NAMALWA (cell line): ENCODE measurements around the gene PARP4.
"Not testable (repeated sequence)": the region's sequence is repeated elsewhere in the genome, so short reads cannot be mapped to it uniquely, and the experiment has no call there.

Source experiments
- DNase-seq: peaks from one replicate; pipeline ENCODE4 v3.0.0-alpha.2; 2015; ENCODE audit warnings: low spot score

Gene PARP4

GRCh38 chr13:24505756-24506155 is 6.8 kb downstream of the PARP4 start:
- no peak for DNase-seq

- DNase-seq, result no peak
Observed at GRCh38 chr13:24505256-24505655, 7.3 kb downstream of the PARP4 start.

GRCh38 chr13:24503379-24503696 is 9.2 kb downstream of the PARP4 start:
- DNase-seq, result no peak

GRCh38 chr13:24502533-24503378 is 9.8 kb downstream of the PARP4 start:
- DNase-seq, result no peak

- no peak for DNase-seq
Observed at GRCh38 chr13:24500977-24501376, 11.6 kb downstream of the PARP4 start.

GRCh38 chr13:24497742-24498141 is 14.8 kb downstream of the PARP4 start:
- DNase-seq, result no peak

- DNase-seq, result not testable (repeated sequence)
Observed at GRCh38 chr13:24496295-24496694, 16.3 kb downstream of the PARP4 start.

- DNase-seq, result no peak
Observed at GRCh38 chr13:24495151-24495729, 17.3 kb downstream of the PARP4 start.

GRCh38 chr13:24493356-24493755 is 19.2 kb downstream of the PARP4 start:
- no peak for DNase-seq

- DNase-seq, result no peak
Observed at GRCh38 chr13:24491845-24492244, 20.7 kb downstream of the PARP4 start.

- no peak for DNase-seq
Observed at GRCh38 chr13:24489721-24490120, 22.9 kb downstream of the PARP4 start.

- DNase-seq, result not testable (repeated sequence)
Observed at GRCh38 chr13:24488092-24488491, 24.5 kb downstream of the PARP4 start.

- DNase-seq, result not testable (repeated sequence)
Observed at GRCh38 chr13:24486017-24486657, 26.4 kb downstream of the PARP4 start.

- no peak for DNase-seq
Observed at GRCh38 chr13:24473686-24474085, 38.9 kb downstream of the PARP4 start.

GRCh38 chr13:24472129-24472528 is 40.4 kb downstream of the PARP4 start:
- DNase-seq, result not testable (repeated sequence)

- no peak for DNase-seq
Observed at GRCh38 chr13:24463078-24463477, 49.5 kb downstream of the PARP4 start.

GRCh38 chr13:24460256-24460655 is 52.3 kb downstream of the PARP4 start:
- DNase-seq, result no peak

- no peak for DNase-seq
Observed at GRCh38 chr13:24459726-24460125, 52.9 kb downstream of the PARP4 start.

GRCh38 chr13:24459234-24459633 is 53.3 kb downstream of the PARP4 start:
- no peak for DNase-seq

- DNase-seq, result no peak
Observed at GRCh38 chr13:24458736-24459135, 53.8 kb downstream of the PARP4 start.

GRCh38 chr13:24456396-24456795 is 56.2 kb downstream of the PARP4 start:
- DNase-seq, result no peak

GRCh38 chr13:24454056-24454455 is 58.5 kb downstream of the PARP4 start:
- no peak for DNase-seq

- DNase-seq, result no peak
Observed at GRCh38 chr13:24452044-24452443, 60.5 kb downstream of the PARP4 start.
